NCI-H1436 (cell line): ENCODE data around the gene NOM1.
A peak's percentile ranks its signal among the peaks of the same experiment; 100 is the strongest.
"Not testable (repeated sequence)": the region's sequence is repeated elsewhere in the genome, so short reads cannot be mapped to it uniquely, and the experiment has no call there.

Experiments used
- DNase-seq: peaks from one replicate; lab custom pipeline; 2025; lab: John Stamatoyannopoulos, UW

The NOM1 gene, protein sequence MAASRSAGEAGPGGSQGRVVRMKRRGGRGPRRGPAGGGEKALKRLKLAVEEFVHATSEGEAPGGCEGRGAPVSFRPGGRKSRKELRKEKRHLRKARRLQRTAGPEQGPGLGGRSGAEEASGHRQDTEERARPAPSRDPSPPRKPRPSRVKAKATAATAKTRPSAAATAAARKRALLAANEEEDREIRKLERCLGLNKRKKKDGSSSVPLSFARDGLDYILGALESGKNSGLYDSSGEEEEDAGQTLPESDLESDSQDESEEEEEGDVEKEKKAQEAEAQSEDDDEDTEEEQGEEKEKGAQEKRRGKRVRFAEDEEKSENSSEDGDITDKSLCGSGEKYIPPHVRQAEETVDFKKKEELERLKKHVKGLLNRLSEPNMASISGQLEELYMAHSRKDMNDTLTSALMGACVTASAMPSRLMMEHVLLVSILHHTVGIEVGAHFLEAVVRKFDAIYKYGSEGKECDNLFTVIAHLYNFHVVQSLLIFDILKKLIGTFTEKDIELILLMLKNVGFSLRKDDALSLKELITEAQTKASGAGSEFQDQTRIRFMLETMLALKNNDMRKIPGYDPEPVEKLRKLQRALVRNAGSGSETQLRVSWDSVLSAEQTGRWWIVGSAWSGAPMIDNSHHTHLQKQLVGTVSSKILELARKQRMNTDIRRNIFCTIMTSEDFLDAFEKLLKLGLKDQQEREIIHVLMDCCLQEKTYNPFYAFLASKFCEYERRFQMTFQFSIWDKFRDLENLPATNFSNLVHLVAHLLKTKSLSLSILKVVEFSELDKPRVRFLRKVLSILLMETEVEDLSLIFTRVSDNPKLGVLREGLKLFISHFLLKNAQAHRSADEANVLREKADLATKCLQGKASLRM

DNA sequence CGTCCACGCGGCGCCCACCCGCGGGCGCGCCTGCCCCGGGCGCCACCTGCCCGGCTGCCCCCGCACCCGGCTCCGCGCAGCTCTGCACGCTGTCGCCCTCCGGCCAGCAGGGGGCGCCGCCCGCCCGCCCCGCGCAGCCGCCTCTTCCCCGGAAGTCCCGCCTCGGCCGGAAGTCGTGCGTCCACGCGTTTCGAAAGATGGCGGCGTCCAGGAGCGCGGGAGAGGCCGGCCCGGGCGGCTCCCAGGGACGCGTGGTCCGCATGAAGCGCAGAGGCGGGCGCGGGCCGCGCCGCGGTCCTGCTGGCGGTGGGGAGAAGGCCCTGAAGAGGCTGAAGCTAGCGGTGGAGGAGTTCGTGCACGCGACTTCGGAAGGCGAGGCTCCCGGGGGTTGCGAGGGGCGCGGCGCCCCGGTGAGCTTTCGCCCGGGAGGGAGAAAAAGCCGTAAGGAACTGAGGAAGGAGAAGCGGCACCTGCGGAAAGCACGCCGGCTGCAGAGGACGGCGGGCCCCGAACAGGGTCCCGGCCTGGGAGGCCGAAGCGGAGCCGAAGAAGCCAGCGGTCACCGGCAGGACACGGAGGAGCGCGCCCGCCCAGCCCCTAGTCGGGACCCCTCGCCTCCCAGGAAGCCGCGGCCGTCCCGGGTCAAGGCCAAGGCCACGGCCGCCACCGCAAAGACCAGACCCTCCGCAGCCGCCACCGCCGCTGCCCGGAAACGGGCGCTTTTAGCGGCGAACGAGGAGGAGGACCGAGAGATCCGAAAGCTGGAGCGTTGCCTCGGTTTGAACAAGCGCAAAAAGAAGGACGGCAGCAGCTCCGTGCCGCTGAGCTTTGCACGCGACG, at the start of gene NOM1:
Gene NOM1, plus strand, starts transcription at position 172 of the 840 bp plus-strand sequence. Its CDS starts 26 bp downstream, at position 198.
- DNase-seq = peak; percentile 83

DNA sequence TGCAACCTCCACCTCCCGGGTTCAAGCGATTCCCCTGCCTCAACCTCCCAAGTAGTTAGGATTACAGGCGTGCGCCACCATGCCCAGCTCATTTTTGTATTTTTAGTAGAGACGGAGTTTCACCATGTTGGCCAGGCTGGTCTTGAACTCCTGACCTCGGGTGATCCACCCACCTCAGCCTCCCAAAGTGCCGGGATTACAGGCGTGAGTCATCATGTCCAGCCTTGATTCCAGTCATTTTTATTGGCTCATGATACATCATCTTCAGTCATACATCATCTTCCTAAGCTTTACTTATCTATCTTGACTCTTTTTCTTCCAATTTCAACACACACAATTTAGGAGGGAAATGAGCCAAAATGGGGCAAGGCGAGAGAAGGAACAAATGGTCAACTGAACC, 49.4 kb upstream of the NOM1 start:
- DNase-seq = not testable (repeated sequence)

DNA sequence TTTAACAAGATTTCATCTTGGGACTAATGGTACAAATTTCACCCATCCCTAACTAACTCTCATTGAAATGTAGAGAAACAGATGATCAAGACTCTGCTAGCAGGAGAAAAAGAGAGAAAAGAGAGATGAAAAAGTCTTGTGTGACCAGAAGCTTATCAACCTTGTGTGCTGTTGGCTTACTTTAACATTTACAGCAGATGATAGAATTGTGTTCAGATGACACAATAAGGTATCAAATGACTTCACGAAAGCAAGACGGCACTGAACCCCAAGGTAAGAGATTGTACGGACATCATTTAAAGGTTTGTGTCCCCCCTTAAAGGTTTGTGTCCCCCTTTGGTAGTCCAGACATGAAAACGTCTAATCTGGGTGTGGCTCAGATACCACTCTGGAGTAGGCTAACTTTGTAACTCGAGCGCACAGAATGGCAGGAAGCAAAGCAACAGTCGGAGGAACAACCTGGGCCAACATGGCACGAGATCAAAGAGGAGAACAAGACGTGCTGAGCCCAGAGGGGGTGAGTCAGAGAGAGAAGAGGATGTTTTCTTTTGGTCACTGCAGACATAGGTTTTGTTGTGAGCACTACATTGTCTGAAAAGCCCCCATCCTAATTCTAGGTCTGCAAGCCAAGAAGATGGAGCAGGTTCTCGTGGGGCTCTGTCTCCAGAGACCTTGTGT, 46.1 kb upstream of the NOM1 start:
- no peak for DNase-seq

DNA sequence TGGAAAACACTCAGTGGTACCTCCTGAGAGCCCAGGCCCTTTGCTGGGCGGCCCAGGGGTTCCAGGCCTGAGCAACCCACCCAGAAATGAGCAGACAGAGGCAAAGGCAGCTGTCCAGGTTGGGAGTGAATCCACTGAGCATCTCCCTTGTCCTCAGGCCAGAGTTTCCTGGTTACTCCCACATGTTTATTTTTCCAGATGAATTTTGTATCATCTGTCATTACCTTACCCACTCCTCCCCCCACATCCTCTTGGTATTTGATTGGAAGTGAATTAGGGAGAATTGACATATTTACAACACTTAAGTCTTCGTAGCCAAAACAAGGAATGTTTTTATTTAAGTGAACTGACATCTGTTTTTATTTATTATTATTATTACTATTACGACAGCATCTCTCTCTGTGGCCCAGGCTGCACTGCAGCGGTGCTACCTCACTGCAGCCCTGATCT, 43.3 kb upstream of the NOM1 start:
- DNase-seq = no peak

DNA sequence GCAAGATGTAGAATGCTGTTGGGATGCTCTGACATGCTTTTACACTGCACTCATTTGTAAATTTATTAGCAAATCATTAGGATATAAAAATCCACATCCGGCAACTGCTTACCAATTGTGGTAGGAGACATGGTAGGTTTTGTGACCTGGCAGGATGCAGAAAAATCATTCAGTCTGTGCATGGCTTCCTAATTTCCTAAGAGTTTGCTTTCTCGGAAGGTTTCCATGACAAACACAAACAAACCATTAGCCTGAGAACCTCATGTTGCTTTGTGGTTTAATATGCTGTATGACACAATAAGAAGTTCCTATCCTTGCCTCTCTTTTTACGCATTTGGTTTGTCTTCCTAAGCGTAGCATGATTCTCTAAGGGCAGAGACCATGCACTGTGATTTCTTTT, 41.9 kb upstream of the NOM1 start:
- no peak for DNase-seq

DNA sequence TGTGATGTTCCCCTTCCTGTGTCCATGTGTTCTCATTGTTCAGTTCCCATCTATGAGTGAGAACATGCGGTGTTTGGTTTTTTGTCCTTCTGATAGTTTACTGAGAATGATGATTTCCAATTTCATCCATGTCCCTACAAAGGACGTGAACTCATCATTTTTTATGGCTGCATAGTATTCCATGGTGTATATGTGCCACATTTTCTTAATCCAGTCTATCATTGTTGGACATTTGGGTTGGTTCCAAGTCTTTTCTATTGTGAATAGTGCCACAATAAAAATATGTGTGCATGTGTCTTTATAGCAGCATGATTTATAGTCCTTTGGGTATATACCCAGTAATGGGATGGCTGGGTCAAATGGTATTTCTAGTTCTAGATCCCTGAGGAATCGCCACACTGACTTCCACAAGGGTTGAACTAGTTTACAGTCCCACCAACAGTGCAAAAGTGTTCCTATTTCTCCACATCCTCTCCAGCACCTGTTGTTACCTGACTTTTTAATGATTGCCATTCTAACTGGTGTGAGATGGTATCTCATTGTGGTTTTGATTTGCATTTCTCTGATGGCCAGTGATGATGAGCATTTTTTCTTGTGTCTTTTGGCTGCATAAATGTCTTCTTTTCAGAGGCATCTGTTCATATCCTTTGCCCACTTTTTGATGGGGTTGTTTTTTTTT, 39.8 kb upstream of the NOM1 start:
- not testable (repeated sequence) for DNase-seq

DNA sequence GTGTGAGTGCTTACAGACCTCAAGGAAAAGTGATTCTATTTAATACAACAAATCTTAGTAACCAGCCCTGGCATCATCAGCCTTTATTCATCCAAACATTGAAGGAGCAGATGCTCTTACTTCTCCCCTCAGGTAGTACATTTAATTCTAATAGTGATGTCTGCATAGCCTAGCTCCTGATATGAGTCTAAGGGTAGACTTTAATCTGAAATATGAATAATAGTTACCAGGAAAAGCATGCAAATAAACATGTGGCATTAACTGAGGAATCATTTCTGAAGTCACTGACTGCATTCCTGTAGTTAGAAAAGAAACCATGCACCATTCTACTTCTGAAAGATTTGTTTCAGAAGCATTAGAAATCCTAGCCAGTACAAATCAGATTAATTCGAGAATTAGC, 30.9 kb upstream of the NOM1 start:
- DNase-seq = no peak

DNA sequence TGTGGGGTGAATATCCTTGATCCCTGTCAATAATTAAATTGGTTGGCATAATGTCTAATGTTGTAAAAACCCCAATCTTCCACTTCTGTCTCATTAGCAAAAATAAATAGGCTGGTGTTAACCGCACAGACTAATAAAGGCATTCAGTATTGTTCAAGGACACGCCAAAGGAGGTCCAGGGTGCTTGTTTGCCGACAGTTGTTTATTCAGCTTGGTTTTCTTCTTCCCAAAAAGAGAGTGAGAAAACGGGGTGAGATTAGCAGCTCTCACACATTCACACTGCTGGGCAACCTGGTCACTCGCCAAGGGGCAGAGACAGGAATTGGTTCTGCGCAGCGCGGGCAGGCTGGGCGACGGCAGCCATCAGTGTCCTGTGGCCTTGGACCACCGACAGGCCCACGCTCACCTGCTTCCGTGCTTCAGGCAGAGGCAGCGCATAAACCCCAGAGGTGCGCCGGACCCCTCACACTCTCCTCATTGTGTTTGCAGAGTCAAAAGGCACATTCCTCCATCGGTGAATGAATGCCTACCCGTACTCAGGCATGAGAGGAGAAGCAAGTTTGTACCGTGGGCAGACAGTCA, 30.3 kb upstream of the NOM1 start:
- DNase-seq = no peak

DNA sequence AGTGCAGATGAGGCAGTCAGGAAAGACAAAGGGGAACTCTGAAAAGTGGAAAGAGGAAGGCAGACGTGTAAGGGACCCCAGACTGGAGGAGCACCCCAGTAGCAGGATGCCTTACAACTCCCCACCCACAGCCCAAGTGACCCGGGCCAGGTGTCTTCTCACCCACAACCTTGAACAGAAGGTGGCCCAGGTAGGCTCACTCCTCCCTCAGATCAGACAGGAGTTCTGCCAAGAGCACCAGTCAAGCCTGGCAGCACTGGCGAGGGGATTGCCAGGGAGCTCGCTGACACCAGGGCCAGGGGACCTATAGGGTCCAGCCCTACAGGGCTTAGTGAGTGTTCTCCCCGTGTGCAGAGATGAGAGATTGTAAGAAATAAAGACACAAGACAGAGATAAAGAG, 29.4 kb upstream of the NOM1 start:
- no peak for DNase-seq

DNA sequence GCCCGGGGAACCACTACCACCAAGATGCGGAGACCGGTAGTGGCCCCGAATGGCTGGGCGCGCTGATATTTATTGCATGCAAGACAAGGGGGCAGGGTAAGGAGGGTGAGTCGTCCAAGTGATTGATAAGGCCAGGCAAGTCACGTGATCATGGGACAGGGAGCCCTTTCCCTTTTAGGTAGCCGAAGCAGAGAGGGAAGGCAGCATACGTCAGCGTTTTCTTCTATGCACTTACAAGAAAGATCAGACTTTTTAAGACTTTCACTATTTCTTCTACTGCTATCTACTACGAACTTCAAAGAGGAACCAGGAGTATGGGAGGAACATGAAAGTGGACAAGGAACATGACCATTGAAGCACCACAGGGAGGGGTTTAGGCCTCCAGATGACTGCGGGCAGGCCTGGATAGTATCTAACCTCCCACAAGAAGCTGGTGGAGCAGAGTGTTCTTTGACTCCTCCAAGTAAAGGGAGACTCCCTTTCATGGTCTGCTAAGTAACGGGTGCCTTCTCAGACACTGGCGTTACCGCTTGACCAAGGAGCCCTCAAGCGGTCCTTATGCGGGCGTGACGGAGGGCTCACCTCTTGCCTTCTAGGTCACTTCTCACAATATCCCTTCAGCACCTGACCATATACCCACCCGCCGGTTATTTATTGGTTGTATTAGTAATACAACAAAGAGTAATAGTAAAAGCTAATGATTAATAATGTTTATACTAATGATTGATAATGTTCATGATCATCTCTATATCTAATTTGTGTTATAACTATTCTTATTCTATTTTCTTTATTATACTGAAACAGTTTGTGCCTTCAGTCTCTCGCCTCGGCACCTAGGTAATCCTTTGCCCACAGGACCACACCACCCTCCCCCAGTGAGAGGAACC, 28.8 kb upstream of the NOM1 start:
- not testable (repeated sequence) for DNase-seq

DNA sequence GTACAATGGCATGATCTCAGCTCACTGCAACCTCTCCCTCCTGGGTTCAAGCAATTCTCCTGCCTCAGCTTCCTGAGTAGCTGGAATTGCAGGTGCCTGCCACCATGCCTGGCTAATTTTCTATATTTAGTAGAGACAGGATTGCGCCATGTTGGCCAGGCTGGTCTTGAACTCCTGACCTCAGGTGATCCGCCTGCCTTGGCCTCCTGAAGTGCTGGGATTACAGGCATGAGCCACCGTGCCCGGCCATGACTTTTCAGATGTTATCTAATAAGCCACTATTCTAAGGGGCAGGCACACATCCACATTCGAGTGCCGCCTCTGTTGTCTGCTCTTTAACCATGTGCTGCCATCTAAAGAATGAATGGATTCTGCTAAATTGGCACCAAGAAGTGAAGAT, 27.2 kb upstream of the NOM1 start:
- DNase-seq = not testable (repeated sequence)

DNA sequence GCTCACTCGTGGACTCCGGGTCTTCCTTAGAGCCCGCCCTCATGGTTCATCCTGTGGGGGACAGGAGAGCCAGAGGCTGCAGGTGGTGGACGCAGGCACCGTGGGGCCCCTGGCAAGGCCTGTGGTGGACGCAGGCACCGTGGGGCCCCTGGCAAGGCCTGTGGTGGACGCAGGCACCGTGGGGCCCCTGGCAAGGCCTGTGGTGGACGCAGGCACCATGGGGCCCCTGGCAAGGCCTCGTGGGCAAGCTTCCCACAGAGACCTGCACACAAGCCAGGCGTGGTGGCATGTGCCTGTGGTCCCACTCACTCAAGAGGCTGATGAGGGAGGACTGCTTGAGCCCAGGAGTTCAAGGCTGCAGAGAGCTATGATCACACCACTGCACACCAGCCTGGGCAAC, 23.7 kb upstream of the NOM1 start:
- not testable (repeated sequence) for DNase-seq

DNA sequence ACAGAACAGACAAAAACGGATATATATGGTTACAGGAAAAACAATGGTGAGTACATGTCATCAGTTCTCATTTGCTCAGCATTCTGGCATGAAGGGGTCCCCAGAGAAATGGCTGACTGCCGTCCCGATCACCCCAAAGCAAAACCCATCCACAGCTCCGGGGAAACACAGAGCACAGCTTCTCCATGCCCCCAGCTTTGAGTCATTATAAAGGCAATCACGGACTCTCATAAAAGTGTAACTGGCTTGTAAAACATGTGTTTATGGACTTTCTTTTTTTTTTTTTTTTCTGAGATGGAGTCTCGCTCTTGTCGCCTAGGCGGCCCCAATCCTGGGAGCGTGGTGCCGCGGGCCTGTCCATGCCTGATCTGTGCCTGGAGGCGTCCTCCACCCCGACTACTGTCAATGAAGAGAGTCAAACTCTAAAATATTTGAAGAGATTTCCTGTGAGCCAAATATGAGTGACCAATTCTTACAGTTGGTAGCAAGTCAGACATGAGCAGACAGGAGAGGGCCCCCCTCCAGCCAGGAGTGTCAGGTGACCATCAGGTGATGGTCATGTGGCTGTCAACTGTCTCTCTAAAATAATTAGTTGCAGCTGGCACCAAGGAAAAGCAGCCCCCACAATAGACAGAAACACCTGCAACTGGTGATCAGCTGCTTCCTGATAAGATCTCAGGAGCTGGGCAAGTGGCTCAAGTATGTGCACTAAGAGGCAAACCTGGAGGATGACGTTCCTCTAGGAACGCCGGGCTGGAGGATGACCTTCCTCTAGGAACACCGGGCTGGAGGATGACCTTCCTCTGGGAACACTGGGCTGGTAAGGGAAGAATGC, 21.7 kb upstream of the NOM1 start:
- peak; percentile 21 for DNase-seq

DNA sequence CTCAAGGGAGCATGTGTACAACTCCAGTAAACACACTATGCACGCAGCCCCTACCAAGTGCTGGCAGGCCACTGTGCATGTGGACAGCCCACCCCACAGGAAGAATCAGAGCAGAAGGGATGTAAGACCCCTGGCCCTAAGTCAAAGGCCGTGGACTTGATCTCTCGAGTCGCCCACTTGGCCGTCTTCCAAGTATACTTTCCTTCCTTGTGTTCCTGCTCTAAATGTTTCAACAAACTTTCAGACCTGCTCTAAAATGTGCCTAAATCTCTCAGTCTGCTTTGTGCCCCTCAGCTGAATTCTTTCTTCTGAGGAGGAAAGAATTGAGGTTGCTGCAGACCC, 21.1 kb upstream of the NOM1 start:
- DNase-seq = no peak

DNA sequence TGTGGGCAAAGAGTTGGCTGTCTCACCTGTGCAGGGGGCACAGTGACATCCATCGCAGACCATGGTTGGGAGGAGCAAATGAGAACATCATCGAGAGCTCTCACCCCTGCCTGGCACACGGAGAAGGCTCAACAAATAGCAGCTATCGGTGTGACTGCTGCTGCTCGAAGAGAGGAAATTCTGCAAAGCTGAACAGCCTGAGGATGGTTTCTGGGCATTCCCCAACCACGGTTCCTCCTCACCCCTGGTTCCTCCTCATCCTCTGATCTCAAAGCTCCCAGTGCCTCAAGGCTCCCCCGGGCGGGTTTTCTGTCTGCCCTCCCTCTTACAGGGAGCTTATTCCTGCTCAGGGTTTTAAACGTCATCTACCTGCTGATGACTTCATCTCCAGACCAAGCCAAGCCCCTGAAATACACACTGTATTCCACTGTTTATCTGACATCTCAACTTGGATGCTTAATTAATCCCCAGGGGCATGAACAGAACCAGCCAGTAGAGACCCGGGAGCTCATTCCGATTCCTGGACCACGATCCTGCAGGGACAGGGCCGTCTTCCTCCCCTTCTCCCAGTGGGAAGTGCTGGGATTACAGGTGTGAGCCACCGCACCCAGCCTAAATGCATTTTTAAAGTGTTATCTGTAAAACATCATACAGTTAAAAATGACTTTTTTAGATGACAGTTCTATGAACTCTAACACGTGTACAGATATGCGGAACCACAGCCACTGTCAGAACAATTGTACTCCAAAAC, 19.5 kb upstream of the NOM1 start:
- DNase-seq = no peak

DNA sequence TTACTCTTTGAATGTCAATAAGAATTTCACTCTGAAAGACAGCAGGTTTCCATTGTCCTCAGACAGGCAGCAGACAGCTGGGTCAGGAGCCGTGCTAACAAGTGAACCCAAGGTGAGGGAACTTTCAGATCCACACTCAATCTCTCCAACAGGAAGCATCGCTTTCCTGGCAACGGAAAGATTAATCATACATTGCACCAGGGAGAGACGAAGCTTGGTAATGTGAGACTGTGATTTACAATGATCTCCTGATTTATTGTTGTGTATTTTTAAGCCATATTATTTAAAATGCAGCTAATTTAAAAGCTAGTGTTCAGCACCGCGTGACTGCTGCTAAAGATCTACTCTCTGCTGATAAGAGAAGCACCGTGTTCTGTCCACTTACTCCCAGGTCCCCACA, 17.5 kb upstream of the NOM1 start:
- DNase-seq = no peak

DNA sequence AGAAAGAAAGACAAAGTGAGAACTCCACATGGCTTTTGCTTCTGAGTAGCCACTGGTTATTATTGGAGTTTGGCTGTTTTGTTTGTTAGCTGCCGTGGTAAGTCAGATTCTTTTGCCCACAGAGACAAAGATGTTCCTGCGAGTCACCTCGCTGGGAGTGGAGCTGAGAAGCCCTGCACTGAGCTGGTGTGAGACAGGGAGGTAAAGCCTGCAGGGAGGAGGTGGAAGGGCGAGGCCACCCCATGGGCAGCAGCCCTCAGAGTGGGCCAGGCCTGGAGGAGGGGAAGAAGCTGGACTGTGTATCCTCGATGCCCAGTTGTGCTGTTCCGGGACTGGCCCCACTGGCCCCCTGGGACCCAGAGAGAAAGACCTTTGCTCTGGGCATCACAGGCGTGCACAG, 14.3 kb upstream of the NOM1 start:
- DNase-seq = no peak

DNA sequence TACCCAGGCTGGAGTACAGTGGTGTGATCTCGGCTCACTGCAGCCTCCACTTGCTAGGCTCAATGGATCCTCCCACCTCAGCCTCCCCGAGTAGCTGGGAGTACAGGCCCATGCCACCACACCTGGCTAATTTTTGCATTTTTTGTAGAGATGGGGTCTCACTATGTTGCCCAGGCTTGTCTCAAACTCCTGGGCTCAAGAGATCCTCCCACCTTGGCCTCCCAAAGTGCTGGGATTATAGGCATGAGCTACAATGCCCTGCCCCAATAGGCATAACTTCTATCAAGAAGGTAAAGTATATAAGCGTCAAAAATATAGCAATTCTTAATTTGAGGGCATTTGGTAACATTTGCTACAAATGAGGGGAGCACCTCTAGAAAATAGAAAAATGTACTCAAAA, 12.7 kb upstream of the NOM1 start:
- not testable (repeated sequence) for DNase-seq
